ENCODE data around the gene TMC4.
A peak's percentile ranks its signal among the peaks of the same experiment; 100 is the strongest.

TMC4 gene

DNA sequence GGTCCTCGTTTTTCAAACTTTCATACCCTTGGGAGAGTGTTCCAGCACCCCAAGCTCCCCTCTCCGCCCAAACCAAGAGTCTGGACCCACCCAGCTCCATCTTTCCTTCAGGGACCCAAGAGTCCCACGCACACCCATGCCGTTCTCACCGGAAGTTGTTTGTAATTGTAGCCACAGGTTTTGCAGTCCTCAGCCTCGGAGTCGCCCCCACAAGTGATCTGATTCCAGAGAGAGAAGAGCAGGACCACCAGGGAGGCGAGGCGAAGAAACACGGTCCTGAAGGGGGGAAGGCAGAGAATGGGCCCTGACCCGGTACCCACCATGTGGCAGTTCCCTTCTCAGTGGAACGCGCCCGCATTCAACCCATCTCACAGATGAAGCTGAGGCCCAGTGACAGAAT, 10.1 kb downstream of the TMC4 start:
- Mint-ChIP-seq H3K4me3 (peak overlapping the region; percentile 81), H3K27ac (no peak overlapping the region), H3K4me1 (peaks cover 45% of the 10 kb centered on the region), H3K9me3 (peaks cover 64% of the 10 kb centered on the region), H3K36me3 (ENCODE audit: low read depth) (peaks cover 38% of the 10 kb centered on the region), H3K27me3 (ENCODE audit: low read depth, poor library complexity) (peaks cover 39% of the 10 kb centered on the region)
- DNase-seq: no peak
- TF ChIP-seq, protein P1, sequence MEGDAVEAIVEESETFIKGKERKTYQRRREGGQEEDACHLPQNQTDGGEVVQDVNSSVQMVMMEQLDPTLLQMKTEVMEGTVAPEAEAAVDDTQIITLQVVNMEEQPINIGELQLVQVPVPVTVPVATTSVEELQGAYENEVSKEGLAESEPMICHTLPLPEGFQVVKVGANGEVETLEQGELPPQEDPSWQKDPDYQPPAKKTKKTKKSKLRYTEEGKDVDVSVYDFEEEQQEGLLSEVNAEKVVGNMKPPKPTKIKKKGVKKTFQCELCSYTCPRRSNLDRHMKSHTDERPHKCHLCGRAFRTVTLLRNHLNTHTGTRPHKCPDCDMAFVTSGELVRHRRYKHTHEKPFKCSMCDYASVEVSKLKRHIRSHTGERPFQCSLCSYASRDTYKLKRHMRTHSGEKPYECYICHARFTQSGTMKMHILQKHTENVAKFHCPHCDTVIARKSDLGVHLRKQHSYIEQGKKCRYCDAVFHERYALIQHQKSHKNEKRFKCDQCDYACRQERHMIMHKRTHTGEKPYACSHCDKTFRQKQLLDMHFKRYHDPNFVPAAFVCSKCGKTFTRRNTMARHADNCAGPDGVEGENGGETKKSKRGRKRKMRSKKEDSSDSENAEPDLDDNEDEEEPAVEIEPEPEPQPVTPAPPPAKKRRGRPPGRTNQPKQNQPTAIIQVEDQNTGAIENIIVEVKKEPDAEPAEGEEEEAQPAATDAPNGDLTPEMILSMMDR (IDR thresholded peaks at IDR 0.05): no peak

DNA sequence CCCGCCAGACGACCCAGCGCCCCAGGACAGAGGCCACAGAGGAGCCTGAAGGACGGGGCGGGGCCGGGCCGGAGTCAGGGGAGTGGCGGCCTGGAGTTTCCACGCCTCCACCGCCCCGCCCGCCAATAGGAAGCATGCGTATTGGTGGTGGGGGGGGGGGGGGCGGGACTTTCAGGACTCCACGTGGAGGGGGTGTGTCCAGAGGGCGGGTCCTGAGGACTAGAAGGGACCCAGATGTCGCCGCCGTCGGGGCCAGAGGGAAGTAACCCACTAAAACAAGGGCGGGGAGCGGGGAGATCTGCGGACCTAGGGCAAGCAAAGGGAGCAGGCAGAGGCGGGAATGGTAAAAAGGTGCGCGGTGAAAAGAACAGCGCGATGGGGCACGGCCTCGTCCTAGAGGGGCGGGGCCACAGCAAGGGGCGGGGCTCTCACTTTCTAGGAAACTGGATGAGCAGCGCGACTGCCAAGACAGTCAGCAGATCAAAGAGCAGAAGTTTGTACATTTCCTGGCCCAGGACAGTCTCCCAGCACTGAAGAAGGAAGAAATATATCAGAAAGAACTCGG, 10.6 kb downstream of the TMC4 start:
- Mint-ChIP-seq H3K27ac (no peak overlapping the region), H3K4me1 (peaks cover 45% of the 10 kb centered on the region), H3K4me3 (peak overlapping the region; percentile 98), H3K36me3 (ENCODE audit: low read depth) (peaks cover 38% of the 10 kb centered on the region), H3K9me3 (peaks cover 64% of the 10 kb centered on the region), H3K27me3 (ENCODE audit: low read depth, poor library complexity) (peaks cover 39% of the 10 kb centered on the region)
- TF ChIP-seq, protein P1 (IDR thresholded peaks at IDR 0.05): no peak
- DNase-seq: peak; percentile 63

DNA sequence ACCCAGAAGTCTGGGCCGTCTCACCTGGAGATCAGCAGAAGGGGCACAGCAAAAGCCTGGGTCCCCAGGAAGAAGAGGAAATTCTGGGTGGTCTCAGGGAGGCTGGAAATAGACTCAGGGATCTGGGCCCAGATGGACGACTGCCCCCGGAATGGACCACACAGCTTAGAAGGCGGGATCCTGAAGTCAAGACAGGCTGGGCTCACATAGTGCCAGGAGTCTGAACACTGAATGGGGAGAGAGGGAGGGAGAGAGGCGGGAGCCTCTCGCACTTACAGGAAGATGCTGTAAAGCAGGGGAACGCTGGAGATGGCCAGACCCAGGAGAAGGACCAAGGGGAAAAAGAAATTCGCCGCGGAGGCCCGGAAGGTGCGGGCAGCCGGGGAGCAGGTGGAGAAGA, 12.1 kb downstream of the TMC4 start:
- H3K4me3 Mint-ChIP-seq: peak overlapping the region; percentile 98
- peaks cover 37% of the 10 kb centered on the region for H3K27me3 Mint-ChIP-seq (ENCODE audit: low read depth, poor library complexity)
- TF ChIP-seq, protein P1 (IDR thresholded peaks at IDR 0.05): no peak

DNA sequence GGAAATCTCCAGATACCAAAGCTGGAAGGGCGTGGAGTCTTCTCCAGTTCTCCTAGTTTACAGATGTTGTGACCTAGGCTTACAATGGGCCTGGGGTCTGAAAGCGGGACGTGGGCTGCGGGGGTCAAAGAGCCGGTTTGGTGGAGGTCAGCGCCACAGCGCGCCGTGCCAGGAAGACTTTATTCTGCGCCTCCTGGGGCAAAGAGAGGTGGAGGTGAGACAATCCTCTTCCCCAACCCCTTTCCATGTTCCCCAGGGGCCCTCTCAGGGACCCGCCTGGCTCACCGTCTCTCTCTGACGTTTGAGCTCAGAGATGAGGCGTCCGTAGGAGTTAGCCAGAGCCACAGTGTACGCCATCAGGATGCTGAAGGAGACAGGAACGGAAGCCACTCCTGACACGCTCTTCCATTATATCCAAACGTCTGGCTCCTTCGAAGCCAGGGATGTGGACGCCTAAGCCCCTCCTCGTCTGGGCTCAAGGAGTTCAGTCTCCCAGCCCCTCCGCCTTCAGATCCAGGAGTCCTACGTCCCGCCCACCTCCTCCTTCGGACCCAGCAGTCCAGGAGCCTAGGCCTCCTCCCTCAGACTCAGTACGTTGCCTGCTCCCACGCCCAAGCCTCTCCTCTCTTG, 12.7 kb downstream of the TMC4 start:
- DNase-seq: no peak
- Mint-ChIP-seq H3K4me3 (peak overlapping the region; percentile 98), H3K27ac (peak overlapping the region; percentile 100), H3K4me1 (peaks cover 45% of the 10 kb centered on the region), H3K9me3 (peaks cover 53% of the 10 kb centered on the region), H3K27me3 (ENCODE audit: low read depth, poor library complexity) (peaks cover 34% of the 10 kb centered on the region), H3K36me3 (ENCODE audit: low read depth) (peaks cover 50% of the 10 kb centered on the region)
- TF ChIP-seq, protein P1 (IDR thresholded peaks at IDR 0.05): no peak

More for the DNA sequence above, 12.1 kb downstream of the TMC4 start:
- peaks cover 58% of the 10 kb centered on the region for H3K9me3 Mint-ChIP-seq
- DNase-seq: no peak
- H3K27ac Mint-ChIP-seq: peak overlapping the region; percentile 100
- H3K36me3 Mint-ChIP-seq (ENCODE audit: low read depth): peaks cover 50% of the 10 kb centered on the region
- H3K4me1 Mint-ChIP-seq: peaks cover 45% of the 10 kb centered on the region

DNA sequence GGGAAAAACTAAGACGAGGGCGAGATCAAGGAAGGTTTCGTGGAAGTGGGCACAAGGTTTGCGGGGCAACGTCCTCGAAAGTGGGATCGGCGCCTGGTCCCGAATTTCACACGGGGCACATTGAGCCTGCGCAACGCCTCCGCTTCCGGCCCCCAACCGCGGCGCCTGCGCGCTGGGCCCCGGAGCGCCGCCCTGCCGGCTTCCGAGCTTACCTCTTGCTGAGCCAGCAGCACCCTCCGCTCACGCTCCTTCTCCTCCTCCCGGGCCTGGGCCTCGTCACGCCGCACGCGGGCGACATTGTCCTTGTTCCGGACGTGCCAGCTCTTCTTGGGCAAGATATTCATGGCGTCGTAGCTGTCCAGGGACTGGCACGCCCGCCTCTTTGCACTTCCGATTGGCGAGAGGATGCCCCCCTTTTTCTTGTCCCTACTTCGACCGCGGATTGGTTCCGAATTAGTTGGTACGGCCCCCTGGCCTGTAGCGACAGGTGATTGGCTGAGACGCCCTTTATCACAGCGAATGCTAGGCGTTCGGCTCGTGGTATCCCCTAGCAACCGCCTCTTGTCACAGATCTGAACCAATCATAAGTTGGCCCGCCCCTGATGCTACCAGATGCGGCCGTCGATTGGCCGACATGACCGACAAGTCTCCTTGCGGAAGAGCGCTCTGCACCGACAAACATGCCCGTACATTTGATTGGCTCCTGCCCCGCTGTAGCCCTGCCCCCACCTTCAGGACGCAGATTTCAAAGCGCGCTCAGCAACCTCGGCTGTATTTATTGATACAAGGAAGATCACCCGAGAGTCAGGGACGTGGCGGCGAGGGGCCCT, 13.4 kb downstream of the TMC4 start, which contains the start of gene LENG1:
TSS of gene LENG1 (minus strand) at position 370 of the 830 bp plus-strand sequence. CDS start at position 344, 26 bp downstream.
- H3K9me3 Mint-ChIP-seq: peaks cover 45% of the 10 kb centered on the region
- TF ChIP-seq, protein P1 (IDR thresholded peaks at IDR 0.05): peak; percentile 15
- peaks cover 52% of the 10 kb centered on the region for H3K36me3 Mint-ChIP-seq (ENCODE audit: low read depth)

More for the DNA sequence above, 13.4 kb downstream of the TMC4 start, which contains the start of gene LENG1:
- peak within 1 kb of the TSS; percentile 98 for H3K4me3 Mint-ChIP-seq
- peak within 1 kb of the TSS; percentile 100 for H3K27ac Mint-ChIP-seq
- peak; percentile 97 for DNase-seq
- peaks cover 29% of the 10 kb centered on the region for H3K27me3 Mint-ChIP-seq (ENCODE audit: low read depth, poor library complexity)
- peaks cover 45% of the 10 kb centered on the region for H3K4me1 Mint-ChIP-seq
